DMS153 treated with DMSO at 0.1 percent for 48 hours (cell line): ENCODE measurements around the gene ADCY5.

Source experiments
- DNase-seq: peaks from one replicate; lab custom pipeline; 2025; ENCODE audit not compliant: unreplicated experiment; lab: John Stamatoyannopoulos, UW

The ADCY5 gene

GRCh38 chr3:123371426-123371825 is 77.5 kb downstream of the ADCY5 start:
- DNase-seq = no peak

GRCh38 chr3:123370819-123371218 is 78.1 kb downstream of the ADCY5 start:
- no peak for DNase-seq

- no peak for DNase-seq
Observed at GRCh38 chr3:123369085-123369484, 79.8 kb downstream of the ADCY5 start.

- DNase-seq = no peak
Observed at GRCh38 chr3:123367467-123368154, 81.3 kb downstream of the ADCY5 start.

- DNase-seq = no peak
Observed at GRCh38 chr3:123365450-123366143, 83.3 kb downstream of the ADCY5 start.

- no peak for DNase-seq
Observed at GRCh38 chr3:123361071-123361470, 87.8 kb downstream of the ADCY5 start.

- DNase-seq = no peak
Observed at GRCh38 chr3:123357275-123357674, 91.6 kb downstream of the ADCY5 start.

GRCh38 chr3:123353850-123354233 is 95.0 kb downstream of the ADCY5 start:
- no peak for DNase-seq

- DNase-seq = no peak
Observed at GRCh38 chr3:123353227-123353849, 95.6 kb downstream of the ADCY5 start.

GRCh38 chr3:123352134-123352554 is 96.7 kb downstream of the ADCY5 start:
- no peak for DNase-seq

- no peak for DNase-seq
Observed at GRCh38 chr3:123351501-123351900, 97.4 kb downstream of the ADCY5 start.

- no peak for DNase-seq
Observed at GRCh38 chr3:123350971-123351370, 97.9 kb downstream of the ADCY5 start.

GRCh38 chr3:123349566-123350435 is 99.1 kb downstream of the ADCY5 start:
- no peak for DNase-seq

- no peak for DNase-seq
Observed at GRCh38 chr3:123349201-123349535, 99.7 kb downstream of the ADCY5 start.

- DNase-seq = no peak
Observed at GRCh38 chr3:123348471-123349200, 100.3 kb downstream of the ADCY5 start.

- peak; percentile 3 for DNase-seq
Observed at GRCh38 chr3:123347691-123348264, 101.1 kb downstream of the ADCY5 start.

- no peak for DNase-seq
Observed at GRCh38 chr3:123347205-123347604, 101.7 kb downstream of the ADCY5 start.

GRCh38 chr3:123346021-123346420 is 102.9 kb downstream of the ADCY5 start:
- DNase-seq = no peak

GRCh38 chr3:123344907-123345594 is 103.8 kb downstream of the ADCY5 start:
- no peak for DNase-seq
